GM12891 (cell line): ENCODE data around the gene PPP2R1A. TPM values are rescaled to one million over a fixed set of nuclear protein-coding genes. Genes with fewer than 3 reads are reported as not detected.

Source experiments
- DNase-seq: peaks from one replicate; pipeline ENCODE4 v3.0.0; 2011; ENCODE audit warnings: low spot score; ENCODE audit not compliant: insufficient read length
- FAIRE-seq: peaks from 2 replicates; lab custom pipeline; 2011; peaks lifted over from hg19 to GRCh38; lab: Jason Lieb, UNC
- PAX5 ChIP-seq: IDR thresholded peaks from 2 replicates; pipeline ENCODE4 v1.6.1; 2011; ENCODE audit warnings: low read length, moderate library complexity, mild to moderate bottlenecking; ENCODE audit not compliant: insufficient read depth, severe bottlenecking
- POLR2A ChIP-seq: IDR thresholded peaks from 2 replicates; pipeline ENCODE4 v1.6.1; 2011; ENCODE audit warnings: low read depth, low read length, control low read depth
- POLR2AphosphoS5 ChIP-seq: IDR thresholded peaks from 2 replicates; pipeline ENCODE4 v1.6.1; 2011; ENCODE audit warnings: low read depth, low read length, control low read depth
- POU2F2 ChIP-seq: IDR thresholded peaks from 2 replicates; pipeline ENCODE4 v1.6.1; 2011; ENCODE audit warnings: low read depth, mild to moderate bottlenecking, control low read depth, low read length, moderate library complexity
- SPI1 ChIP-seq: IDR thresholded peaks from 2 replicates; pipeline ENCODE4 v1.6.1; 2011; ENCODE audit warnings: low read depth, low read length, control low read depth
- TAF1 ChIP-seq: IDR thresholded peaks from 2 replicates; pipeline ENCODE4 v1.6.1; 2011; ENCODE audit warnings: low read depth, low read length, control low read depth
- polyA plus RNA-seq: library from polyadenylated mRNA; unstranded; fragments of >200 nt; gene quantifications from one replicate; pipeline ENCODE4 v1.2.1, GENCODE V29; 2012; ENCODE audit warnings: low read depth, missing spikeins, inconsistent platforms; ENCODE audit not compliant: missing spikeins

Gene PPP2R1A
- polyA plus RNA-seq: 145 TPM

GRCh38 chr19:52189735-52190486, at the start of gene PPP2R1A:
Gene PPP2R1A, plus strand, starts transcription at chr19:52190052. Its CDS starts 45 bp downstream, at chr19:52190097.
- TF ChIP-seq SPI1 (peak; percentile 49), POLR2AphosphoS5 (peak; percentile 89), POLR2A (peak; percentile 87), POU2F2 (no peak; the same call in 1 of the 2 replicates), TAF1 (peak; percentile 93), PAX5 (no peak)
- peak; percentile 86 for DNase-seq
- FAIRE-seq: peak; percentile 100

DNA sequence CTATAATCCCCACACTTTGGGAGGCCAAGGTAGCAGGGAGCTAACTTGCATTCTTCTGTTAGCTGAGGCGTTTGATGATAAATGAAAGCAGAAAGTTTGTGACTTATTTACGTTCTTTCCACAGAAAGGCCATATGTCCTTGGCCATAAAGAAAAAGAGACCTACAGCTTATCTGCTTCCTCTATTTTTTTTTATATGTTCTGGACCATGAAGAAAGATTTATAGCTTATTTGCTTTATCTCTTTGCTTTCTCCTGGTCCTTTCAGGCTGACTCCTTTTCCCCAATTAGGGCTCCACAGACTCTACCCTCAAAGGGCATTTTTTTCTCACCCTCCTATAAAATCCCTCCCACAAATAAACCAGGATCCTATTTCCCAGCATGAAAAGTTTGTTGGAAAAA, 48.6 kb upstream of the PPP2R1A start:
- DNase-seq: no peak
- FAIRE-seq: no peak
- TF ChIP-seq PAX5: no peak
- TF ChIP-seq SPI1: no peak
- no peak for TF ChIP-seq POLR2AphosphoS5
- TF ChIP-seq POU2F2: no peak
- TF ChIP-seq POLR2A: no peak
- no peak for TF ChIP-seq TAF1

DNA sequence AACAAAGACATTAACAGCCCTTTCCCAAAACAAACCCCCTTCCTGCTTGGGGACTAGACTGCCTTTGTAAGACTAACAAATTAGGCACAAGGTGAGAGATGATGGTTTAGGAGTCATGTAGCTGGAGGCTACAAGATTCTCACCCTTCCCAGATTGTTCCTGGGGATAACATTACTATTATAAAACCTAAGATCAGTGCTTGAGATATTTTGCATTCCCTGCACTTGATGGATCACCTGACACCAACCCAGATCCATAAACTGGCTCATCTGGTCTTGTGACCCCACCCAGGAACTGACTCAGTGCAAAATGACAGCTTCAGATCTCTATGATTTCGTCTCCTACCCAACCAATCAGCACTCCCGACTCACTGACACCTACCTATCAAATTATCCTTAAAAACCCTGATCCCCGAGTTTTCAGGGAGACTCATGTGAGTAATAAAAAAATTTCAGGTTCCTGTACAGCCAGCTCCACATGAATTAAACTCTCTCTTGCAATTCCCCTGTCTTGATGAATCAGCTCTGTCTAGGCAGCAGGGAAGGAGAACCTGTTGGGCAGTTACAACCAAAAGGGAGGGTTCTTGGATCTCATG, 47.8 kb upstream of the PPP2R1A start:
- FAIRE-seq (no peak), DNase-seq (no peak)
- no peak for TF ChIP-seq PAX5
- no peak for TF ChIP-seq POLR2AphosphoS5
- no peak for TF ChIP-seq SPI1
- TF ChIP-seq POU2F2: no peak
- no peak for TF ChIP-seq POLR2A
- no peak for TF ChIP-seq TAF1

- DNase-seq (no peak), FAIRE-seq (no peak)
- TF ChIP-seq POLR2A: no peak
- TF ChIP-seq POLR2AphosphoS5: no peak
- TF ChIP-seq SPI1: no peak
- no peak for TF ChIP-seq POU2F2
- TF ChIP-seq PAX5: no peak
- no peak for TF ChIP-seq TAF1
These were observed 41.6 kb upstream of the PPP2R1A start for GRCh38 chr19:52148256-52148655.

DNA sequence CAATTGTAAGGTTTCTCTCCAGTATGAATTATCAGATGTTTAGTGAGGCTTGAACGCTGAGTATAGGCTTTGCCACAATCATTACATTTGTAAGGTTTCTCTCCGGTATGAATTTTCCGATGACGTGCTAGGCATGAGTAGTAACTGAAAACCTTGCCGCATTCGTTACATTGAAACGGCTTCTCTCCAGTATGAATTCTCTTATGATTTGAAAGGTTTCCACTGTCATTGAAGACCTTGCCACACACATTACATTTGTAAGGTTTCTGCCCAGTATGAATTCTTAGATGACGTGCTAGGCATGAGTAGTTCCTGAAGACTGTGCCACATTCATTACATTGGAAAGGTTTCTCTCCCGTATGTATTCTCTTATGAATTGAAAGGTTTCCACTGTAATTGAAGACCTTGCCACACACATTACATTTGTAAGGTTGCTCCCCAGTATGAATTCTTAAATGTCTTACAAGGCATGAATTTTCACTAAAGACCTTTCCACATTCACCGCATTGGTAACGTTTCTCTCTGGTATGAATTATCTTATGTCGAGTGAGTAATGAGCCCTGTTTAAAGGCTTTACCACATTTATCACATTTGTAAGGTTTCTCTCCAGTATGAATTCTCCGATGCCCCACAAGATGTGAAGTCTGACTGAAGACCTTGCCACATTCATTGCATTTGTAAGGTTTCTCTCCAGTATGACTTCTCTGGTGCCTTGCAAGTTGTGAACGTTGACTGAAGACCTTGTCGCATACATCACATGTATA, 34.1 kb upstream of the PPP2R1A start:
- DNase-seq: no peak
- TF ChIP-seq TAF1 (no peak), SPI1 (no peak), POLR2A (no peak), PAX5 (no peak), POLR2AphosphoS5 (no peak), POU2F2 (no peak)
- FAIRE-seq: no peak

- TF ChIP-seq TAF1: no peak
- TF ChIP-seq SPI1: no peak
- no peak for TF ChIP-seq PAX5
- TF ChIP-seq POLR2A: no peak
- TF ChIP-seq POU2F2: no peak
- TF ChIP-seq POLR2AphosphoS5: no peak
- FAIRE-seq: no peak
- DNase-seq: no peak
These were observed 19.5 kb upstream of the PPP2R1A start for GRCh38 chr19:52170304-52170703.

DNA sequence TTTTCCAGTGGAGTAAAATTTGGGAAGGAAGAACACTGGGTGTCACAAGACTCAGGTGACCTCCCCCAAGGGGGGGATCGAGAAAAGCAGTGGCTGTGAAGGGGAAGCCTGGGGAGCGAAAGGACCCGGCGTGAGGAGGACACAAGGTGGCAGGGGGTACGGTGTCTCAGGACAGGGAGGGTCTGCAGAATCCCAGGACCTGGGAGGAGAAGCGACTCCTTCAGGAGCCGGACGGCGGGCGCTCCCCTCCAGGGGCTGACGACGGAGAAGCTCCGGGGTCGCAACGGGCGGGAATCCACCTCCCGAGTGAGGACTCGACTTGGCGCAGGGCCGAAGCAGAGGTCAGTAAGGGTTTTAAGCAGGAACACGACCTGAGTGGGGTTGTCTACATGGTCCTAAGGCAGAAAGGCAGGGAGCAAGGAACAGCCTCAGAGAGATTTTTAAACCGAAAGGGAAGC, 19.0 kb upstream of the PPP2R1A start:
- TF ChIP-seq POLR2AphosphoS5 (no peak), POLR2A (no peak), SPI1 (no peak), TAF1 (no peak), POU2F2 (no peak), PAX5 (no peak)
- no peak for FAIRE-seq
- DNase-seq: peak; percentile 25

DNA sequence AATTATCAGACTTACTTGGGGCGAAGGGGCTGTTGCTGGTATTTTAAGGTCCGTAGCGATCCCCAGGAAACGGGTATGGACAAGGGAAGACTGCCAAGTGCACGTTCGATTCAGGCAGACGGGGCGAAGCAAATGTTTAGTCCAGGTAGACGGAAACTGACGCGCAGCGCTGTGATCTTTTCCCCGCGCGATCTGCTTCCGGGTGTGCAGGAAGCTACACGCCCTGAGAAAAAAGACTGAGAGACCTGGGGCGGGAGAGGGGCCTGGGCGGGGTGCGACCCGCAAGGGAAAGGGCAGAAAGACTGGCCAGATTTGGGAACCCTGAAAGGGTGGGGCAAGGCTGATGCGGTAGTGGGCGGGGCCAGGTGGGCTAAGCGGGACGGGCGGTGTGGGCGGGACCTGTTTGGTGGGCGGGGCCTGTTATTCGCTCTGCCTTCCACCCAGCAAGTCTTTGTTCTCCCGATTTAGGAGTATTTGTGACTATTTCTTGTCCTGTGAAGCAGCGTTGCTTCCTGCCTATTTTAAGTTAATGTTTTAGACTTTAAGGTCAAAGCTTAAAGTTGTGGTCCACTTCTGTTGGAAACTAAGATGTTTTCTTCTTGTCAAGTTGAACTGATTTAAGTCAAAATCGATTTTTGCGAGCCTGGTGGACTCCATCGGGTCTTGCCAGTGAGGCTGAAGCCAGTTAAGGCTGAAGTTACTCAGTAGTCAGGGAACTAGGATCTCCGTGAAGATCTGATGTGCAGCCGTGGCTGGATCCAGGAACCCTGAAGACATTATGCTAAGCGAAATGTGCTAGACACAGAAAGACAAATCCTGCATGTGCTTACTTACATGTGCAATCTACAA, 18.3 kb upstream of the PPP2R1A start, which contains the start of gene ZNF836:
TSS of gene ZNF836 (minus strand) at position 301 of the 849 bp plus-strand sequence. CDS start 3,549 bp downstream, outside the sequence.
- FAIRE-seq: peak; percentile 91
- DNase-seq: peak; percentile 80
- TF ChIP-seq POLR2A (no peak), POLR2AphosphoS5 (no peak), TAF1 (0 out of 2 replicates have a peak, but pooled peaks have one; percentile 20)

DNA sequence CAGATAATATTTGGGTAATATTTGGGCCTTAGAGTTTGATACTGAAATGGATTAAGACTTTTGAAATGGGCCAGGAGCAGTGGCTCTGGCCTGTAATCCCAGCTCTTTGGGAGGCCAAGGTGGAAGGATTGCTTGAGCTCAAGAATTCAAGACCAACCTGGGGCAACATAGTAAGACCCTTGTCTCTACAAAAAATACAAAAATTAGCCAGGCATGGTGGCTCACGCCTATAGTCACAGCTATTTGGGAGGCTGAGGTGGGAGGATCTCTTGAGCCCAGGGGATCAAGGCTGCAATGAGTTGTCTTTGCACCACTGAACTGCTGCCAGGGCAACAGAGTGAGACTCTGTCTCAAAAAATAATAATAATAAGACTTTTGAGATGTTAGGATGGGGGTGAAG, 17.5 kb upstream of the PPP2R1A start:
- FAIRE-seq (no peak), DNase-seq (no peak)
- TF ChIP-seq POLR2A: no peak
- TF ChIP-seq POU2F2: no peak
- no peak for TF ChIP-seq PAX5
- TF ChIP-seq TAF1: no peak
- TF ChIP-seq SPI1: no peak
- TF ChIP-seq POLR2AphosphoS5: no peak
